Keratinocyte (primary cell): Measurements from ENCODE around the gene CDK8. TPM values are rescaled to one million over a fixed set of nuclear protein-coding genes. Genes with fewer than 3 reads are reported as not detected.

Experiments used
- DNase-seq: peaks from one replicate; pipeline ENCODE4 v3.0.0-alpha.2; 2011; ENCODE audit warnings: low read depth, missing footprints, low spot score
- FAIRE-seq: peaks from 2 replicates; lab custom pipeline; 2011; peaks lifted over from hg19 to GRCh38; lab: Jason Lieb, UNC
- H2AFZ ChIP-seq: 2 replicates; pipeline ENCODE4 v1.6.0; 2012; ENCODE audit warnings: low read length, control low read depth, inconsistent platforms; ENCODE audit not compliant: control insufficient read depth
- H3K27ac ChIP-seq: 2 replicates; pipeline ENCODE4 v1.5.1; 2011; ENCODE audit warnings: low read length; ENCODE audit not compliant: control insufficient read depth, insufficient read depth
- H3K27me3 ChIP-seq: 3 replicates; pipeline ENCODE4 v1.6.0; 2011; ENCODE audit warnings: low read length; ENCODE audit not compliant: control insufficient read depth, insufficient read depth; ENCODE audit errors: extremely low read depth
- H3K36me3 ChIP-seq, 2 experiments: 2 replicates in 1 of 2; 3 replicates in 1 of 2; pipeline ENCODE4 v1.5.1; 2011; ENCODE audit warnings: low read length in 2 of 2, mild to moderate bottlenecking in 1 of 2; ENCODE audit not compliant: control insufficient read depth in 2 of 2, insufficient read depth in 2 of 2; ENCODE audit errors: extremely low read depth in 1 of 2
- H3K4me1 ChIP-seq: 3 replicates; pipeline ENCODE4 v1.5.1; 2011; ENCODE audit warnings: low read length; ENCODE audit not compliant: control insufficient read depth, insufficient read depth; ENCODE audit errors: extremely low read depth
- H3K4me2 ChIP-seq: 3 replicates; pipeline ENCODE4 v1.6.0; 2011; ENCODE audit warnings: low read depth, low read length; ENCODE audit not compliant: control insufficient read depth, insufficient read depth; ENCODE audit errors: extremely low read depth
- H3K4me3 ChIP-seq, 3 experiments: fragments of 200-600 bp in 1 of 3; sonication (generic) in 1 of 3; 2 replicates in 2 of 3; 3 replicates in 1 of 3; pipeline ENCODE4 v1.5.1; 2011 to 2016; ENCODE audit warnings: low read length in 3 of 3, mild to moderate bottlenecking in 3 of 3, control low read depth in 2 of 3, inconsistent platforms in 1 of 3, low read depth in 1 of 3, mixed read lengths in 1 of 3, mixed run types in 1 of 3, moderate library complexity in 1 of 3; ENCODE audit not compliant: control insufficient read depth in 2 of 3, insufficient read depth in 2 of 3; ENCODE audit errors: extremely low read depth in 1 of 3
- H3K79me2 ChIP-seq: 2 replicates; pipeline ENCODE4 v1.6.0; 2012; ENCODE audit warnings: low read length; ENCODE audit not compliant: control insufficient read depth, insufficient read depth
- H3K9ac ChIP-seq: 3 replicates; pipeline ENCODE4 v1.6.0; 2011; ENCODE audit warnings: low read length; ENCODE audit not compliant: control insufficient read depth, insufficient read depth; ENCODE audit errors: extremely low read depth
- H3K9me1 ChIP-seq: 3 replicates; pipeline ENCODE4 v1.6.0; 2011; ENCODE audit warnings: low read length; ENCODE audit not compliant: control insufficient read depth, insufficient read depth; ENCODE audit errors: extremely low read depth
- H3K9me3 ChIP-seq: 2 replicates; pipeline ENCODE4 v1.5.1; 2012; ENCODE audit warnings: low read depth, low read length; ENCODE audit not compliant: control insufficient read depth
- H4K20me1 ChIP-seq: 3 replicates; pipeline ENCODE4 v1.6.0; 2011; ENCODE audit warnings: low read length; ENCODE audit not compliant: control insufficient read depth, insufficient read depth; ENCODE audit errors: extremely low read depth
- CTCF ChIP-seq, 3 experiments: IDR thresholded peaks in 1 of 3; conservative IDR thresholded peaks in 1 of 3; optimal IDR thresholded peaks in 1 of 3; 2 replicates in 2 of 3; 3 replicates in 1 of 3; pipeline versions ENCODE3 to v1.5.1; 2011; ENCODE audit warnings: low read length in 3 of 3, mild to moderate bottlenecking in 3 of 3, moderate library complexity in 2 of 3, control low read depth in 1 of 3, inconsistent platforms in 1 of 3; ENCODE audit not compliant: insufficient read depth in 2 of 3; ENCODE audit errors: extremely low read depth in 1 of 3
- EZH2 ChIP-seq: IDR thresholded peaks from one replicate; pipeline ENCODE4 v1.6.1; 2012; ENCODE audit warnings: inconsistent platforms, mild to moderate bottlenecking, low read length, moderate library complexity
- dilution Hi-C: fragments of 300-500 bp; cut with MboI; formaldehyde crosslinking; loops from one replicate; pipeline ENCODE4 v1.7.0; 2020; ENCODE audit warnings: low sequenced_read_pairs; ENCODE audit not compliant: extremely low pct_ligation_motif_present
- polyA plus RNA-seq, 5 experiments: library from polyadenylated mRNA; depleted of rRNA in 3 of 5; stranded (reverse) in 3 of 5; stranded (forward) in 1 of 5; unstranded in 1 of 5; fragments of >200 nt; gene quantifications; 1 replicate in 1 of 5; 2 replicates in 3 of 5; 3 replicates in 1 of 5; pipeline versions ENCODE4 v1.2.1 to v1.2.3, GENCODE V29; 2011 to 2012; ENCODE audit warnings: missing spikeins in 2 of 5, low read depth in 1 of 5, low replicate concordance in 1 of 5

Gene CDK8
- polyA plus RNA-seq, 1 donor (not counting 4 experiments of a cell fraction or from before 2014, with no cell fraction given), result 27.5 TPM

DNA sequence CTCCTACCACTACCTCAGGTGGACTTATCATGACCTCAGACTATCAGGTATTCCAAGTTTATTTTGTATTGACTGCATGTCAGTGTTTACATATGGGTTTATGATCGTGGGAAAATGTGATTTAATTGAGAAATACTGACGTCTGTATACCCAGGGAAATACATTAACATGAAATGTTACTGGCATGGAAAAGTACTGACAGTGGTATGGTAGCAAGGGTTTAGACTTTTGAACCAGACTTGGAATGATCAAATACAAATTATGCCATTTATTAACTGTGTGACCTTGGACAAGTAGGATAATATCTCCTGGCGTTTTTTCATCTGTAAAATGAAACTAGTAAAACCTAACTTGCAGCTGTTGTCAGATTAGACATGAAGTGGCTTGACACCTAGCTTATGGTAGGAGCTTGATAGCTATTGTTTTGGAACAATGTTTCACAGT is 147.7 kb downstream of the CDK8 start:
- no peaks in the 10 kb centered on the region for H3K9me3 ChIP-seq
- H3K36me3 ChIP-seq, result peaks cover 3 to 8% of the 10 kb centered on the region in 2 experiments
- no peak overlapping the region for H3K27ac ChIP-seq
- dilution Hi-C loops, result no loop called here
- no peaks in the 10 kb centered on the region for H3K79me2 ChIP-seq
- H3K4me3 ChIP-seq, result no peak overlapping the region
- H3K4me2 ChIP-seq, result no peak overlapping the region
- no peaks in the 10 kb centered on the region for H3K4me1 ChIP-seq
- H3K9ac ChIP-seq, result no peak overlapping the region
- TF ChIP-seq CTCF (optimal IDR thresholded peaks at IDR 0.05 in 1 of 3, IDR thresholded peaks at IDR 0.05 in 1 of 3, conservative IDR thresholded peaks at IDR 0.05 in 1 of 3; ENCODE audit: extremely low read depth in 1 of 3, insufficient read depth in 2 of 3, low read length in 3 of 3) (no peak), EZH2 (no peak)
- no peak for DNase-seq
- no peaks in the 10 kb centered on the region for H3K9me1 ChIP-seq
- no peak for FAIRE-seq
- H2AFZ ChIP-seq, result no peak overlapping the region
- no peaks in the 10 kb centered on the region for H4K20me1 ChIP-seq
- no peaks in the 10 kb centered on the region for H3K27me3 ChIP-seq

DNA sequence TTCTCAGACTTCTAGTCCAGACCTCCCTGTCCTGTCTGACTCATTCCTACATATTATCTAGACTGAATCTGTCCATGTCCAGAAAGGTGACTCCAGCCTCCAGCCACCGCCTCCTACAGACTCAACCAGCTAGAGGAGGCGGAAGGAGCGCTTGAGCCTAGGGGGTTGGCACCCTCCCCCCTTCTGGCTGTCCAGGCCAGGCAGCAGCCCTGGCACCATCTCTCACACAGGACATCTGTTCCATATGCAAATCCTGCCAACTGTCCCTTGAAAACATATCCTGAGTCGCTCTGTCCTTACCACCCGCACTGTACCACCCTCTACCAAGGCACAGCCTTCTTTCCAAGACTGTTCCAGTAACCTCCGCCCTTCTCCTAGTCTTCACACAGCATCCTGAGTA is 152.9 kb downstream of the CDK8 start:
- Histone ChIP-seq H3K36me3 (peaks cover 0 to 5% of the 10 kb centered on the region in 2 experiments), H3K4me3 (no peak overlapping the region), H3K4me1 (no peaks in the 10 kb centered on the region), H4K20me1 (no peaks in the 10 kb centered on the region), H3K9me3 (no peaks in the 10 kb centered on the region), H3K27me3 (no peaks in the 10 kb centered on the region), H3K9me1 (no peaks in the 10 kb centered on the region), H3K9ac (no peak overlapping the region), H2AFZ (no peak overlapping the region), H3K4me2 (no peak overlapping the region), H3K27ac (no peak overlapping the region), H3K79me2 (no peaks in the 10 kb centered on the region)
- DNase-seq, result no peak
- TF ChIP-seq CTCF (optimal IDR thresholded peaks at IDR 0.05 in 1 of 3, IDR thresholded peaks at IDR 0.05 in 1 of 3, conservative IDR thresholded peaks at IDR 0.05 in 1 of 3; ENCODE audit: extremely low read depth in 1 of 3, insufficient read depth in 2 of 3, low read length in 3 of 3) (no peak), EZH2 (no peak)
- dilution Hi-C loops, result no loop called here
- no peak for FAIRE-seq
